HepG2 (cell line): ENCODE data around the gene CXXC5. TPM values are rescaled to one million over a fixed set of nuclear protein-coding genes. Genes with fewer than 3 reads are reported as not detected.

Experiments used
- ATAC-seq: fragments of 200-7000 bp; cut with Tn5 transposase; 3 replicates; pipeline ENCODE4 v1.9.1; 2020; ENCODE audit warnings: mild to moderate bottlenecking, moderate library complexity
- BruUV-seq: library from RNA; stranded (reverse); fragments of 400-500 nt; replicated peaks from 2 replicates; lab custom pipeline; 2021; lab: Mats Ljungman, UMichigan
- CTCF ChIA-PET: fragments of 300-600 bp; formaldehyde crosslinking; extraction: SDS; loops from one replicate; lab custom pipeline; 2021; ENCODE audit warnings: low total read pairs, inconsistent platforms, low intra/inter-chr PET ratio; lab: Yijun Ruan, JAX
- POLR2A ChIA-PET: fragments of 350-600 bp; sonication (Branson Sonifier 250); formaldehyde crosslinking; loops from one replicate; lab custom pipeline; 2020; ENCODE audit warnings: antibody characterized with exemption, inconsistent platforms; lab: Yijun Ruan, JAX
- DNase-seq: peaks from one replicate; pipeline ENCODE4 v3.0.0-alpha.2; 2015; ENCODE audit warnings: low spot score
- FAIRE-seq: peaks from 3 replicates; lab custom pipeline; 2011; peaks lifted over from hg19 to GRCh38; lab: Jason Lieb, UNC
- H2AFZ ChIP-seq: one replicate; pipeline ENCODE4 v1.6.1; 2011; ENCODE audit warnings: low read length, inconsistent platforms
- H3K27ac ChIP-seq: fragments of 300-600 bp; 3 replicates; pipeline ENCODE4 v1.8.0; 2011; ENCODE audit warnings: mixed run types, mild to moderate bottlenecking, mixed read lengths, low read length, inconsistent platforms; ENCODE audit not compliant: insufficient read depth; ENCODE audit errors: extremely low read length
- H3K27me3 ChIP-seq, 2 experiments: fragments of 200-600 bp in 1 of 2; 2 replicates in 1 of 2; 3 replicates in 1 of 2; pipeline versions ENCODE4 v1.6.0 to v1.8.0; 2011; ENCODE audit warnings: low read length in 2 of 2, mild to moderate bottlenecking in 2 of 2, moderate library complexity in 2 of 2, inconsistent platforms in 1 of 2; ENCODE audit not compliant: insufficient read depth in 2 of 2, control insufficient read depth in 1 of 2
- H3K36me3 ChIP-seq, 2 experiments: fragments of 200-600 bp in 1 of 2; replicated peaks in 1 of 2; 2 replicates in 1 of 2; 3 replicates in 1 of 2; pipeline versions ENCODE4 v1.5.1 to v1.8.0; 2011; ENCODE audit warnings: low read length in 2 of 2, inconsistent platforms in 1 of 2; ENCODE audit not compliant: insufficient read depth in 2 of 2, control insufficient read depth in 1 of 2
- H3K4me1 ChIP-seq: 2 replicates; pipeline ENCODE4 v1.5.1; 2012; ENCODE audit warnings: low read length, inconsistent platforms; ENCODE audit not compliant: insufficient read depth
- H3K4me2 ChIP-seq: 2 replicates; pipeline ENCODE4 v1.6.0; 2011; ENCODE audit warnings: low read depth, low read length, inconsistent platforms
- H3K4me3 ChIP-seq, 3 experiments: fragments of 200-600 bp in 1 of 3; sonication (generic), shearing (Covaris generic) in 1 of 3; replicated peaks in 1 of 3; 2 replicates each; pipeline ENCODE4 v1.5.1; 2011 to 2016; ENCODE audit warnings: low read length in 3 of 3, inconsistent platforms in 2 of 3, low read depth in 2 of 3, mild to moderate bottlenecking in 2 of 3, control low read depth in 1 of 3, mixed read lengths in 1 of 3; ENCODE audit not compliant: insufficient read depth in 1 of 3
- H3K79me2 ChIP-seq: one replicate; pipeline ENCODE4 v1.6.1; 2011; ENCODE audit warnings: low read length, inconsistent platforms; ENCODE audit not compliant: insufficient read depth
- H3K9ac ChIP-seq: 2 replicates; pipeline ENCODE4 v1.6.0; 2011; ENCODE audit warnings: mild to moderate bottlenecking, low read depth, low read length, inconsistent platforms; ENCODE audit not compliant: insufficient read depth
- H3K9me3 ChIP-seq: 2 replicates; pipeline ENCODE4 v1.5.1; 2012; ENCODE audit warnings: mild to moderate bottlenecking, low read length
- H4K20me1 ChIP-seq: 2 replicates; pipeline ENCODE4 v1.6.0; 2011; ENCODE audit warnings: inconsistent platforms, mild to moderate bottlenecking, low read length, moderate library complexity; ENCODE audit not compliant: insufficient read depth
- FLYWCH1 ChIP-seq: sonication (generic); formaldehyde crosslinking; IDR thresholded peaks from 2 replicates; pipeline ENCODE4 v1.8.1; 2023; ENCODE audit warnings: mild to moderate bottlenecking, missing genetic modification reagents
- IRX3 ChIP-seq: sonication (generic); formaldehyde crosslinking; IDR thresholded peaks from 2 replicates; pipeline ENCODE4 v1.8.1; 2023; ENCODE audit warnings: mild to moderate bottlenecking, low read depth, missing genetic modification reagents, borderline replicate concordance
- RFX1 ChIP-seq: fragments of 450-650 bp; IDR thresholded peaks from 2 replicates; pipeline ENCODE4 v1.6.1; 2017
- RFX3 ChIP-seq: IDR thresholded peaks from 2 replicates; pipeline ENCODE4 v1.6.1; 2016; ENCODE audit warnings: missing biosample characterization, missing genetic modification reagents
- RFX5 ChIP-seq: IDR thresholded peaks from 2 replicates; pipeline ENCODE4 v1.6.1; 2011; ENCODE audit warnings: low read depth, low read length, improper control_type of control experiment
- STAG1 ChIP-seq: sonication (generic); formaldehyde crosslinking; IDR thresholded peaks from 2 replicates; pipeline ENCODE4 v1.4.0; 2020; ENCODE audit warnings: missing genetic modification reagents
- ZEB1 ChIP-seq: IDR thresholded peaks from 2 replicates; pipeline ENCODE4 v1.6.1; 2012; ENCODE audit warnings: mild to moderate bottlenecking, low read depth, inconsistent platforms; ENCODE audit not compliant: insufficient replicate concordance
- ZNF549 ChIP-seq: sonication (generic); formaldehyde crosslinking; IDR thresholded peaks from 2 replicates; pipeline ENCODE4 v1.5.0; 2020; ENCODE audit warnings: missing genetic modification reagents
- WGBS: methylation state at CpG from one replicate; pipeline ENCODE4 v1.1.6; 2017; ENCODE audit warnings: low lambda C conversion rate; 5-methylcytosine and 5-hydroxymethylcytosine counted together
- in situ Hi-C: cut with HindIII; loops from 2 replicates; pipeline ENCODE4 v1.10.0; 2017; ENCODE audit warnings: low pct_unique_long_range_greater_than_20kb; ENCODE audit not compliant: extremely low pct_ligation_motif_present
- intact Hi-C: fragments of 100-400 bp; cut with micrococcal nuclease; formaldehyde crosslinking; loops from one replicate; pipeline ENCODE4 v1.10.0; 2022; ENCODE audit not compliant: unreplicated experiment
- polyA plus RNA-seq, 8 experiments: library from polyadenylated mRNA; depleted of rRNA in 3 of 8; stranded (reverse) in 7 of 8; unstranded in 1 of 8; fragments of >200 nt; fragmentation: Illumina TruSeq in 4 of 8; extraction: Trizol in 4 of 8; gene quantifications; 2 replicates each; pipeline versions ENCODE4 v1.2.1 to v1.2.3, GENCODE V29; 2011 to 2016; ENCODE audit warnings: low read depth in 4 of 8, missing spikeins in 1 of 8, mixed read lengths in 1 of 8; ENCODE audit not compliant: insufficient read depth in 1 of 8
- total RNA-seq, 5 experiments: library from RNA; depleted of rRNA; stranded (reverse); fragments of >200 nt; fragmentation: Illumina TruSeq; extraction: Trizol; gene quantifications; 2 replicates each; pipeline ENCODE4 v1.2.3, GENCODE V29; 2016; ENCODE audit warnings: low read depth in 1 of 5
- TF ChIP-seq, protein P1 (sequence below): fragments of 450-650 bp; IDR thresholded peaks from 2 replicates; pipeline ENCODE4 v1.6.1; 2017; ENCODE audit warnings: mild to moderate bottlenecking
- TF ChIP-seq, protein P2 (sequence below): sonication (generic); formaldehyde crosslinking; IDR thresholded peaks from 2 replicates; pipeline ENCODE4 v1.5.1; 2020; ENCODE audit warnings: mild to moderate bottlenecking, missing genetic modification reagents, moderate library complexity

CXXC5 gene
- total and polyA plus RNA-seq, 2 of the 13 experiments (the other 11 are each of a cell fraction or from before 2014, with no cell fraction given), result 32.3 to 33.0 TPM

DNA sequence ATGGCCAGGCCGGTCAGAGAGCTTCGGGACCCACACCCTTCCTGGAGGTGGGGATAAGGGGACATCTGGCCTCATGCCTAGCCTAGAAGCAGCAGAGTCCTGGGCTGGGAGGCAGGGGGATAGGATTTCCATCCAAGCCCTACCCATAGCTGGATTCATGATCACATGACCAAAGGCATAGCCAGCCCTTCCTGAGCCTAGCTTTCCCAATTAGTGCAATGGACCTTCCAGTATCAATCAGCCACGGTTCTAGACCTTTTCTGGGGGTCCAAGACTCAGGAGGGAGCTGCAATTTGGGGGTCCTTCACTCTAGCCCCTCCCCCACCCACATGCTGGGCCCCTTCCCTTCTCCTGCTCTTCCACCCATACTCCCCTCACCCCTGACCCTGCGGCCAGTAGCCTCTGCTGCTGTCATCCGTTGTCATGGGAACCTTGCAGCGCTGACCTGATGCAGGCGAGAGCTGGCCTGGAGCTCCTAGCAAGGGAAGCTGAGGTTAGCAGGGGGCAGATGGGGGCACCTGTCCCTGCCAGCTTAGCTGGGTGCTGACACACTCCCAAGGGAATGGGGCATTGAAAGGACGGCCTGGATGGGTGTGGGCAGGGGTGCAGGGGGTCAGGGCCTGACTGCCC is 44.6 kb downstream of the CXXC5 start:
- no peaks in the 10 kb centered on the region for H4K20me1 ChIP-seq
- no peak overlapping the region for H3K4me3 ChIP-seq
- FAIRE-seq, result no peak
- no peaks in the 10 kb centered on the region for H3K9me3 ChIP-seq
- no peak for TF ChIP-seq IRX3 (CRISPR knock-in tag)
- TF ChIP-seq RFX3 (CRISPR knock-in tag), result peak; percentile 41; the same call in 1 of the 2 replicates
- peak; percentile 79 for TF ChIP-seq RFX5
- TF ChIP-seq RFX1, result peak; percentile 20; the same call in 1 of the 2 replicates
- TF ChIP-seq, all 625 proteins: peak for 3
- Histone ChIP-seq H2AFZ (no peak overlapping the region), H3K4me2 (no peak overlapping the region), H3K4me1 (peaks cover 82% of the 10 kb centered on the region), H3K9ac (no peak overlapping the region), H3K36me3 (no peaks in the 10 kb centered on the region), H3K79me2 (no peaks in the 10 kb centered on the region), H3K27ac (no peak overlapping the region), H3K27me3 (no peaks in the 10 kb centered on the region)
- POLR2A ChIA-PET, result interaction anchor here (0.8 to 2.0 kb wide), 4 partner anchors 8 to 41 kb away, joined by 3 to 6 read pairs (median 4); no protein-coding TSS in a partner anchor
- no peak for ATAC-seq
- in situ Hi-C loops (no loop called here), intact Hi-C loops (loop anchor here (5.0 kb wide), 1 partner anchor 75 kb away; no protein-coding TSS in a partner anchor)
- 57% methylated on average over 6 of the region's 8 CpGs for WGBS
- no TSS peak for BruUV-seq
- CTCF ChIA-PET, result no interaction called here
- DNase-seq, result no peak

DNA sequence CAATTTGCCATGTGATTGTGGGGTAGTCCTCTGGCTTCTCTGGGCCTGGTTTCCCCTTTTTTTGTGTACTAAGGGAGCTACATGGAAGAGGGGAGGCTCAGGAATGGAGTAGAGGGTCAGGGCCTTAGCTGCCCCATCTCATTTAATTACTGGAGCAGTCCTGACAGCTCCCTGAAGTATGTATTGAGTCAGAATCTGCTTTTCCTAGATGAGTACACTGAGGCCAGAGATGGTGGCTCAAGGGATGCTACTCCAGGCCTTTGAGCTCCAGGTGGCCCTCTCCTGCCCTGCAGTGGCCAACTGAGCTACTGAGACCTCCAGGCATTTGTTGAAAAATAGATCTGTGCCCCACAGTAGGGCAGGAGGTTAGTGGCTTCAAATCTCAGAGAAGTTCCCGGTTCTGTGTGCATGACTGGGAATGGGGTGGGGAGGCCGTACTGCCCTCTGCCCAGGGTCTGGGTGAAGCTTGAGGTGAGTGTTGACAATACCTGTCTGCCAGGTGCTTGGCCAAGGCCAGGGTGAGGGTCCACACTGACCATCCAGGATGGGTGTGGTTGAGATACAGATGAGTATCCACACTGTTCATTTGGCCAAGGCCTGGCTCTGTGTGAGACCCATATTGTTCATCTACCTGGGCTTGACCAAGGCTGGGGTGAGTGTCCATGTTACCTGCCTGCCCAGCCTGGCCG is 45.7 kb downstream of the CXXC5 start:
- no peak overlapping the region for H2AFZ ChIP-seq
- H3K79me2 ChIP-seq, result no peaks in the 10 kb centered on the region
- FAIRE-seq (no peak), DNase-seq (no peak), ATAC-seq (no peak)
- H3K4me3 ChIP-seq, result no peak overlapping the region
- no peaks in the 10 kb centered on the region for H3K27me3 ChIP-seq
- peaks cover 82% of the 10 kb centered on the region for H3K4me1 ChIP-seq
- no peaks in the 10 kb centered on the region for H3K9me3 ChIP-seq
- WGBS, result 0% methylated on average over 1 of the region's 3 CpGs
- intact Hi-C loops, result loop anchor here (5.0 kb wide), 1 partner anchor 73 kb away; no protein-coding TSS in a partner anchor
- H3K9ac ChIP-seq, result no peak overlapping the region
- no TSS peak for BruUV-seq
- no peaks in the 10 kb centered on the region for H3K36me3 ChIP-seq
- in situ Hi-C loops, result no loop called here
- H3K4me2 ChIP-seq, result 0 out of 2 replicates have a peak overlapping the region, but pooled peaks have one; percentile 26
- H3K27ac ChIP-seq, result no peak overlapping the region
- POLR2A ChIA-PET, result interaction anchor here (0.9 to 2.0 kb wide), 2 partner anchors 38 to 46 kb away, joined by 4 to 6 read pairs; partner anchors contain the start of gene CXXC5
- no peaks in the 10 kb centered on the region for H4K20me1 ChIP-seq
- CTCF ChIA-PET, result no interaction called here
- no peak for TF ChIP-seq FLYWCH1 (CRISPR knock-in tag)
- TF ChIP-seq STAG1 (CRISPR knock-in tag), result peak; percentile 30; the same call in 1 of the 2 replicates
- TF ChIP-seq, protein P1, sequence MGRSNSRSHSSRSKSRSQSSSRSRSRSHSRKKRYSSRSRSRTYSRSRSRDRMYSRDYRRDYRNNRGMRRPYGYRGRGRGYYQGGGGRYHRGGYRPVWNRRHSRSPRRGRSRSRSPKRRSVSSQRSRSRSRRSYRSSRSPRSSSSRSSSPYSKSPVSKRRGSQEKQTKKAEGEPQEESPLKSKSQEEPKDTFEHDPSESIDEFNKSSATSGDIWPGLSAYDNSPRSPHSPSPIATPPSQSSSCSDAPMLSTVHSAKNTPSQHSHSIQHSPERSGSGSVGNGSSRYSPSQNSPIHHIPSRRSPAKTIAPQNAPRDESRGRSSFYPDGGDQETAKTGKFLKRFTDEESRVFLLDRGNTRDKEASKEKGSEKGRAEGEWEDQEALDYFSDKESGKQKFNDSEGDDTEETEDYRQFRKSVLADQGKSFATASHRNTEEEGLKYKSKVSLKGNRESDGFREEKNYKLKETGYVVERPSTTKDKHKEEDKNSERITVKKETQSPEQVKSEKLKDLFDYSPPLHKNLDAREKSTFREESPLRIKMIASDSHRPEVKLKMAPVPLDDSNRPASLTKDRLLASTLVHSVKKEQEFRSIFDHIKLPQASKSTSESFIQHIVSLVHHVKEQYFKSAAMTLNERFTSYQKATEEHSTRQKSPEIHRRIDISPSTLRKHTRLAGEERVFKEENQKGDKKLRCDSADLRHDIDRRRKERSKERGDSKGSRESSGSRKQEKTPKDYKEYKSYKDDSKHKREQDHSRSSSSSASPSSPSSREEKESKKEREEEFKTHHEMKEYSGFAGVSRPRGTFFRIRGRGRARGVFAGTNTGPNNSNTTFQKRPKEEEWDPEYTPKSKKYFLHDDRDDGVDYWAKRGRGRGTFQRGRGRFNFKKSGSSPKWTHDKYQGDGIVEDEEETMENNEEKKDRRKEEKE, result no peak
- TF ChIP-seq ZEB1, result peak; percentile 67
- TF ChIP-seq, protein P2, sequence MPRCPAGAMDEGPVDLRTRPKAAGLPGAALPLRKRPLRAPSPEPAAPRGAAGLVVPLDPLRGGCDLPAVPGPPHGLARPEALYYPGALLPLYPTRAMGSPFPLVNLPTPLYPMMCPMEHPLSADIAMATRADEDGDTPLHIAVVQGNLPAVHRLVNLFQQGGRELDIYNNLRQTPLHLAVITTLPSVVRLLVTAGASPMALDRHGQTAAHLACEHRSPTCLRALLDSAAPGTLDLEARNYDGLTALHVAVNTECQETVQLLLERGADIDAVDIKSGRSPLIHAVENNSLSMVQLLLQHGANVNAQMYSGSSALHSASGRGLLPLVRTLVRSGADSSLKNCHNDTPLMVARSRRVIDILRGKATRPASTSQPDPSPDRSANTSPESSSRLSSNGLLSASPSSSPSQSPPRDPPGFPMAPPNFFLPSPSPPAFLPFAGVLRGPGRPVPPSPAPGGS (CRISPR knock-in tag), result 0 out of 2 replicates have a peak, but pooled peaks have one; percentile 25
- no peak for TF ChIP-seq ZNF549
